T-helper 1 cell treated with Interleukin-12 subunit alpha and Interleukin-12 subunit beta and Interleukin-4 antibody, amounts not matched to agents 30 μg/mL and 1 μg/mL, for 36 hours (primary cell): Measurements from ENCODE around the gene DXO.

Source experiments
- H3K27ac Mint-ChIP-seq: one replicate; pipeline ENCODE4 v1.8.0; 2021; ENCODE audit warnings: mild to moderate bottlenecking, mixed read lengths
- H3K27me3 Mint-ChIP-seq: one replicate; pipeline ENCODE4 v1.8.0; 2021; ENCODE audit warnings: low read depth, mixed read lengths
- H3K36me3 Mint-ChIP-seq: one replicate; pipeline ENCODE4 v1.8.0; 2021; ENCODE audit warnings: low read depth, mixed read lengths
- H3K4me1 Mint-ChIP-seq: one replicate; pipeline ENCODE4 v1.8.0; 2021; ENCODE audit warnings: low read depth, mixed read lengths
- H3K4me3 Mint-ChIP-seq: one replicate; pipeline ENCODE4 v1.8.0; 2021; ENCODE audit warnings: mild to moderate bottlenecking, moderate library complexity, mixed read lengths
- H3K9me3 Mint-ChIP-seq: one replicate; pipeline ENCODE4 v1.8.0; 2021; ENCODE audit warnings: mixed read lengths

The DXO gene

DNA sequence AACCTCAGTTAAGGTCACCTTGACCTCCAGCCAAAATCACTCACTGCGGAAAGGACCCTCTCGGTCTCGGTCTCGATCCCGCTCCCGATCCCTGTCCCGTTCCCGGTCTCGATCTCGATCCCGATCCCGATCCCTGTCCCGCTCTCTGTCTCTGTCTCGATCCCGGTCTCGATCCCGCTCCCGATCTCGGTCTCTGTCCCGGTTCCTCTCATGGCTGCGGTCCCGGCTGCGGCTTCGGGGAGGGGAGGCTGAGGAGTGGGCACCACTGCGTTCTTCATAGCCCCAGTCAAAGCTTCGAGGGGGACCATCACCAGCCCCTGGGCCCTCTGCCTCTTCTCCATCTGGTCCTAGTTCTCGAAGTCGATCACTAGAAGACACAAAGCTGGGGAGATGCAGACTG lies 17.4 kb downstream of the DXO start:
- Mint-ChIP-seq H3K27ac (no peak overlapping the region), H3K27me3 (no peaks in the 10 kb centered on the region), H3K9me3 (no peaks in the 10 kb centered on the region), H3K4me3 (no peak overlapping the region), H3K36me3 (peaks cover 48% of the 10 kb centered on the region), H3K4me1 (peaks cover 16% of the 10 kb centered on the region)

- Mint-ChIP-seq H3K27me3 (no peaks in the 10 kb centered on the region), H3K9me3 (no peaks in the 10 kb centered on the region), H3K27ac (no peak overlapping the region), H3K4me1 (peaks cover 7% of the 10 kb centered on the region), H3K36me3 (peaks cover 43% of the 10 kb centered on the region), H3K4me3 (no peak overlapping the region)
Measured at GRCh38 chr6:31952890-31953289, 19.0 kb downstream of the DXO start.

DNA sequence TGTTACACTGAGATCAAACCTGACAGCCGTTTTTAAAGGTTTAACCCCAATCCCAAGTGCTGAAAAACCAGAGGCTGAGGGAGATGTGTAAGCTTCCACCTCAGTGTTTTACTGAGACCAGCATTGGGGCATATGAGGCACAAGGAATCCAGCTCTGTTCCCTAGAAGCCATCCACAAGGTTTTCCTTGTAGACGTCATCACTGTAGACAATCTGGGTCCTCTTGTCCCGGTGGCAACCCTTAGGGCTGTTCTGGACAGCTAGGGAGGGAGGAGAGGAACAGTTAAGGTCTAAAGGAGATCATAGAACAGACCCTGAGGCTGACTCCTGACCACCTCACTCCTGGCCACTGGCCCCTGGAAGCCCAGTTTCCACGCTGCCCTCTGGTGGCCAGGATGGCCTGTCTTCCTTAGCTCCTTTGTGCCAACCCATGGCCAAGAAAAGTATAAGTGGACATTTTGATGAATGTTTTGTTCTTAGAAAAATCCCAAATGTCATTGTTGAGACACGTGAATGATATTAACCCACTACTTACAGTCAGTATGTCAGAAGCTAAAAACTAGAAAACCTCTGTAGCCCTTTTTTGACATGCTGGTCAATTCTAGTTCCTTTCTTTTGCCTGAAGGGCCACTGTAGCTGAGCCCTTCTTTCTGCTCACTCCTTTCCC lies 19.7 kb downstream of the DXO start:
- Mint-ChIP-seq H3K27me3 (no peaks in the 10 kb centered on the region), H3K36me3 (peaks cover 40% of the 10 kb centered on the region), H3K27ac (no peak overlapping the region)

GRCh38 chr6:31949926-31950548 lies 21.9 kb downstream of the DXO start:
- peaks cover 28% of the 10 kb centered on the region for H3K36me3 Mint-ChIP-seq
- no peaks in the 10 kb centered on the region for H3K27me3 Mint-ChIP-seq
- H3K4me1 Mint-ChIP-seq, result peaks cover 7% of the 10 kb centered on the region
- H3K4me3 Mint-ChIP-seq, result no peak overlapping the region
- no peaks in the 10 kb centered on the region for H3K9me3 Mint-ChIP-seq
- H3K27ac Mint-ChIP-seq, result no peak overlapping the region

More for the DNA sequence above, 19.7 kb downstream of the DXO start:
- no peak overlapping the region for H3K4me3 Mint-ChIP-seq
- peaks cover 1% of the 10 kb centered on the region for H3K4me1 Mint-ChIP-seq
- H3K9me3 Mint-ChIP-seq, result no peaks in the 10 kb centered on the region

DNA sequence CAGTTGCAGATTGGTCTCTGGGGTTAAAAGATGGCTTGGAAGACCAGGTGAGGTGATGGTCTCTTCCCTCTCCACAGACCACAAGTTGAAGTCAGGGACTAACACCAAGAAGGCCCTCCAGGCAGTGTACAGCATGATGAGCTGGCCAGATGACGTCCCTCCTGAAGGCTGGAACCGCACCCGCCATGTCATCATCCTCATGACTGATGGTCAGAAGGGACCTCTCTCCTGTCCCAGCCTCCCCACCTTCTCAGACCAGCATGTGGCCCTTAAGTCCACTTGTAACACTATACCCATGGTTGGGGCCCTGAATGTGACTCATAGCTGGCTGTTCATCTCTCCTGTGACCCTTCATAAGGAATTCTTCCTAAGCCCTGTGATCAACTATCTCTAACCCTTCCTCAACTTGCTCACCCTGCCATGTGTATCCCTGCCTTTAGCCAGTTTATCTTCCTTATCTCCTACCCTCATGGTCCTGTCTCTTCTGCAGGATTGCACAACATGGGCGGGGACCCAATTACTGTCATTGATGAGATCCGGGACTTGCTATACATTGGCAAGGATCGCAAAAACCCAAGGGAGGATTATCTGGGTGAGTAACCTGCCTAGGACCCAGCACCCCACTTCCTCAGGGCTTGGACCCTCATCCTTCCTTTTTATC lies 23.1 kb downstream of the DXO start:
- Mint-ChIP-seq H3K4me3 (no peak overlapping the region), H3K4me1 (peaks cover 7% of the 10 kb centered on the region), H3K27ac (no peak overlapping the region)

DNA sequence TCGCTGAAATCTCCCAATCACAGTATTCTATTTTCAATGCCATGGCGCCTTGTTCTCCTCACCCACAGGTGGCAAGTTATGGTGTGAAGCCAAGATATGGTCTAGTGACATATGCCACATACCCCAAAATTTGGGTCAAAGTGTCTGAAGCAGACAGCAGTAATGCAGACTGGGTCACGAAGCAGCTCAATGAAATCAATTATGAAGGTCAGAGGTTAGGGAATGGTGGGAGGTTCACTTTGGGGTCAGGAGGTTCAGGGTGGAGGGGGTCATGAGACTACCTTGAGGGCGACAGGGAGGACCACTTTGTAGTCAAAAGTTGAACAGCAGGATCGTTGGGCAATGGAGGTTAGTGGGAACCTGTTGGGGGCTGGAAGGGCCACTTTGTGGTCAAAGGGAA lies 23.6 kb downstream of the DXO start:
- H3K27ac Mint-ChIP-seq, result no peak overlapping the region
- no peak overlapping the region for H3K4me3 Mint-ChIP-seq
- peaks cover 7% of the 10 kb centered on the region for H3K4me1 Mint-ChIP-seq
- peaks cover 12% of the 10 kb centered on the region for H3K36me3 Mint-ChIP-seq
- no peaks in the 10 kb centered on the region for H3K27me3 Mint-ChIP-seq
- H3K9me3 Mint-ChIP-seq, result no peaks in the 10 kb centered on the region

More for the DNA sequence above, 23.1 kb downstream of the DXO start:
- Mint-ChIP-seq H3K9me3 (no peaks in the 10 kb centered on the region), H3K27me3 (no peaks in the 10 kb centered on the region), H3K36me3 (peaks cover 18% of the 10 kb centered on the region)

- Mint-ChIP-seq H3K9me3 (no peaks in the 10 kb centered on the region), H3K27me3 (no peaks in the 10 kb centered on the region), H3K4me1 (peaks cover 7% of the 10 kb centered on the region), H3K36me3 (peaks cover 8% of the 10 kb centered on the region), H3K27ac (no peak overlapping the region), H3K4me3 (no peak overlapping the region)
Measured at GRCh38 chr6:31947864-31948263, 24.1 kb downstream of the DXO start.

GRCh38 chr6:31947070-31947675 lies 24.8 kb downstream of the DXO start:
- H3K27ac Mint-ChIP-seq, result no peak overlapping the region
- H3K9me3 Mint-ChIP-seq, result no peaks in the 10 kb centered on the region
- no peaks in the 10 kb centered on the region for H3K27me3 Mint-ChIP-seq
- peaks cover 7% of the 10 kb centered on the region for H3K4me1 Mint-ChIP-seq
- no peak overlapping the region for H3K4me3 Mint-ChIP-seq
- H3K36me3 Mint-ChIP-seq, result peaks cover 5% of the 10 kb centered on the region

DNA sequence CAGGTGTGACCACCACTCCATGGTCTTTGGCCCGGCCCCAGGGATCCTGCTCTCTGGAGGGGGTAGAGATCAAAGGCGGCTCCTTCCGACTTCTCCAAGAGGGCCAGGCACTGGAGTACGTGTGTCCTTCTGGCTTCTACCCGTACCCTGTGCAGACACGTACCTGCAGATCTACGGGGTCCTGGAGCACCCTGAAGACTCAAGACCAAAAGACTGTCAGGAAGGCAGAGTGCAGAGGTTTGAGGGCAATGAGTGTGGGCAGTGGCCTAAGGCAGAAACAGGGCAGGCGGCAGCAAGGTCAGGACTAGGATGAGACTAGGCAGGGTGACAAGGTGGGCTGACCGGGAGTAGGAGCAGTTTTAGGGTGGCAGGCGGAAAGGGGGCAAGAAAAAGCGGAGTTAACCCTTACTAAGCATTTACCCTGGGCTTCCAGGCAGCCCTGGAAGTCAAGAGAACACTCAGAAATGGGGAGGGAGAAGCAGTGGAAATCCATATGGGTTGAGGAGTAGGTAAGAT lies 25.5 kb downstream of the DXO start:
- Mint-ChIP-seq H3K4me1 (peaks cover 7% of the 10 kb centered on the region), H3K36me3 (peaks cover 5% of the 10 kb centered on the region), H3K27ac (no peak overlapping the region), H3K9me3 (no peaks in the 10 kb centered on the region), H3K4me3 (no peak overlapping the region), H3K27me3 (no peaks in the 10 kb centered on the region)

- Mint-ChIP-seq H3K4me3 (no peak within 1 kb of the TSS), H3K4me1 (peaks cover 7% of the 10 kb centered on the region), H3K27me3 (no peaks in the 10 kb centered on the region), H3K27ac (no peak within 1 kb of the TSS), H3K36me3 (peaks cover 2% of the 10 kb centered on the region), H3K9me3 (no peaks in the 10 kb centered on the region)
Measured at GRCh38 chr6:31945507-31946369, 26.2 kb downstream of the DXO start, which contains the start of gene CFB. TSS of gene CFB (plus strand) at chr6:31946095. CDS start at chr6:31946222, 127 bp downstream.

- peaks cover 7% of the 10 kb centered on the region for H3K4me1 Mint-ChIP-seq
- no peaks in the 10 kb centered on the region for H3K9me3 Mint-ChIP-seq
- H3K27me3 Mint-ChIP-seq, result no peaks in the 10 kb centered on the region
- no peak overlapping the region for H3K27ac Mint-ChIP-seq
- no peak overlapping the region for H3K4me3 Mint-ChIP-seq
- H3K36me3 Mint-ChIP-seq, result peaks cover under 1% of the 10 kb centered on the region
Measured at GRCh38 chr6:31945154-31945506, 26.8 kb downstream of the DXO start.

GRCh38 chr6:31943742-31944141 lies 28.2 kb downstream of the DXO start:
- Mint-ChIP-seq H3K4me1 (peaks cover 7% of the 10 kb centered on the region), H3K36me3 (no peaks in the 10 kb centered on the region), H3K27me3 (no peaks in the 10 kb centered on the region), H3K9me3 (no peaks in the 10 kb centered on the region), H3K27ac (no peak overlapping the region), H3K4me3 (no peak overlapping the region)

DNA sequence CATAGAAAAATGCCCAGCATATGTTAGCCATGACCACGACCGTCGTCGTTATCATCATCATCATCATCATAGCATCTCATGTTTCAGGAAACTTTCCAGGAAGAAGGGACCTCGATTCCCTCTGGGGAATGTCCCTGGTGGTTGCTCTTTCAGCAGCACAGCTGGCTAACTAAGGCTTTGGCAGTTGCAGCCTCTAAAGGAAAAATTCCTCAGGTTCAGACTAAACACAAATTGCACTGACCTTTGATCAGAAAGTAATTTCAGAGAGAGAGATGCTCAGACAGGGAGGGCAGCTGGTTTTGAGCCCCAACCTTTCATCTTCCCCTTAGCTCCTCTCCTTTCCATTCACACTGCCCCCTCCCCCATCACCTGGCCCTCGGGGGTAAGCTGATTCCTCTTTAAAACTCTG lies 31.7 kb downstream of the DXO start:
- Mint-ChIP-seq H3K4me3 (no peak overlapping the region), H3K36me3 (no peaks in the 10 kb centered on the region), H3K27ac (no peak overlapping the region), H3K4me1 (peaks cover under 1% of the 10 kb centered on the region), H3K9me3 (no peaks in the 10 kb centered on the region), H3K27me3 (peaks cover 3% of the 10 kb centered on the region)

DNA sequence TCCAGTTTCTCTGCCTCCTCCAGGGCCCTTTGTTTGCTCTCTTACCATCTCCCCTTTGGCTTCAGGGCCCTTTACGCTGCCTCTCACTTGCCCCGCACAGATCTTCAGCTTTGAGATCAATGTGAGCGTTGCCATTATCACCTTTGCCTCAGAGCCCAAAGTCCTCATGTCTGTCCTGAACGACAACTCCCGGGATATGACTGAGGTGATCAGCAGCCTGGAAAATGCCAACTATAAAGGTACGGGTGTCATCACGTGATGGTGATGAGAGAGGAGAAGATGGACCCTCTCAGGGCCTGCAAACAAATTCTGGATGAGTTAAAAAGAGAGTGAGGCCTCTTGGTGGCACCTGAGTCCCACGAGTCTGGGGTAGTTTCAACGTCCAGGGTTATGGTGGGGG lies 36.1 kb downstream of the DXO start:
- Mint-ChIP-seq H3K9me3 (no peaks in the 10 kb centered on the region), H3K4me1 (no peaks in the 10 kb centered on the region), H3K27ac (no peak overlapping the region), H3K4me3 (no peak overlapping the region), H3K36me3 (no peaks in the 10 kb centered on the region), H3K27me3 (peaks cover 3% of the 10 kb centered on the region)
